Measurements from ENCODE around the gene DRAXIN.

DNA sequence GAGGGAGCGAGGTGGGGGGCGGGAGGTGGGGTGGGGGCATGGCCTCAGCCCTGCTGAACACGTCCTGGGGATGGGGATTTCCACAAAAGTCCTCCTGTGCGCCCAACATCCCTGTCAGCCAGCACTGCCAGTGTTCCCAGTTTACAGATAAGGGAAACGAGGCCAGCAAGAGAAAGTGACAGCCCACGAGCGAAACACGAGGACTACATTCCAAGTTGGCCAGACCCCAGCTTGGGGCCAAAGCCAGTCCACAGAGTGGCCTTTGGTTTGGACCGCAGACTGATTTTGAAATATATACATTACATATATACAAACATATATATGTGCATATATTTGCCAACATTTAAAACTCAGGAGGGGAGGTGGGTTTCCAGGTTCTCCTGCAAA is 42.3 kb upstream of the DRAXIN start:
- TF ChIP-seq, protein P1, sequence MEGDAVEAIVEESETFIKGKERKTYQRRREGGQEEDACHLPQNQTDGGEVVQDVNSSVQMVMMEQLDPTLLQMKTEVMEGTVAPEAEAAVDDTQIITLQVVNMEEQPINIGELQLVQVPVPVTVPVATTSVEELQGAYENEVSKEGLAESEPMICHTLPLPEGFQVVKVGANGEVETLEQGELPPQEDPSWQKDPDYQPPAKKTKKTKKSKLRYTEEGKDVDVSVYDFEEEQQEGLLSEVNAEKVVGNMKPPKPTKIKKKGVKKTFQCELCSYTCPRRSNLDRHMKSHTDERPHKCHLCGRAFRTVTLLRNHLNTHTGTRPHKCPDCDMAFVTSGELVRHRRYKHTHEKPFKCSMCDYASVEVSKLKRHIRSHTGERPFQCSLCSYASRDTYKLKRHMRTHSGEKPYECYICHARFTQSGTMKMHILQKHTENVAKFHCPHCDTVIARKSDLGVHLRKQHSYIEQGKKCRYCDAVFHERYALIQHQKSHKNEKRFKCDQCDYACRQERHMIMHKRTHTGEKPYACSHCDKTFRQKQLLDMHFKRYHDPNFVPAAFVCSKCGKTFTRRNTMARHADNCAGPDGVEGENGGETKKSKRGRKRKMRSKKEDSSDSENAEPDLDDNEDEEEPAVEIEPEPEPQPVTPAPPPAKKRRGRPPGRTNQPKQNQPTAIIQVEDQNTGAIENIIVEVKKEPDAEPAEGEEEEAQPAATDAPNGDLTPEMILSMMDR (IDR thresholded peaks at IDR 0.05; ENCODE audit: low read depth, low read length): no peak
- no peak for TF ChIP-seq EZH2phosphoT487 (IDR thresholded peaks at IDR 0.05; ENCODE audit: low read depth)
